Head of caudate nucleus (tissue), 42 donors: ENCODE data around the gene ZNF358.

Source experiments
- DNase-seq, 42 donors: peaks; one replicate each; pipeline versions ENCODE4 v3.0.0 to v3.0.0-alpha.2; 2020 to 2021; ENCODE audit warnings: mixed read lengths in 7 of 42
- intact Hi-C: fragments of 100-400 bp; cut with DNase I; formaldehyde crosslinking; loops from one replicate; pipeline ENCODE4 v1.15.0; 2022

The ZNF358 gene

DNA sequence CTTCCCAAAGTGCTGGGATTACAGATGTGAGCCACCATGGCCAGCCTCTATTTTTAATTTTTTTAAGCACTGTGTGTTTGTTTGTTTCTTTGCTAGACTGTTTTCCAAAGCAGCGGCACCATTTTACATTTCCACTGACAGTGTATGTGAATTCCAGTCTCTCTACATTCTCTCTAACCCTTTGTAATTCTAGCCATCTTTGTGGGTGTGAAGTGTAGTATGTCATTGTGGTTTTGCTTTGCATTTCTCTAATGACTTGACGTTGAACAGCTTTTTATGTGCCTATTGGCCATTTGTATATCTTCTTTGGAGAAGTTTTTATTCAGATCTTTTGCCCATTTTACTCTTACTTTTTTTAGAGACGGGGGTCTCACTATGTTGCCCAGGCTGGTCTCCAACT is 31.3 kb downstream of the ZNF358 start:
- no peak for DNase-seq
- intact Hi-C loops = no loop called here

DNA sequence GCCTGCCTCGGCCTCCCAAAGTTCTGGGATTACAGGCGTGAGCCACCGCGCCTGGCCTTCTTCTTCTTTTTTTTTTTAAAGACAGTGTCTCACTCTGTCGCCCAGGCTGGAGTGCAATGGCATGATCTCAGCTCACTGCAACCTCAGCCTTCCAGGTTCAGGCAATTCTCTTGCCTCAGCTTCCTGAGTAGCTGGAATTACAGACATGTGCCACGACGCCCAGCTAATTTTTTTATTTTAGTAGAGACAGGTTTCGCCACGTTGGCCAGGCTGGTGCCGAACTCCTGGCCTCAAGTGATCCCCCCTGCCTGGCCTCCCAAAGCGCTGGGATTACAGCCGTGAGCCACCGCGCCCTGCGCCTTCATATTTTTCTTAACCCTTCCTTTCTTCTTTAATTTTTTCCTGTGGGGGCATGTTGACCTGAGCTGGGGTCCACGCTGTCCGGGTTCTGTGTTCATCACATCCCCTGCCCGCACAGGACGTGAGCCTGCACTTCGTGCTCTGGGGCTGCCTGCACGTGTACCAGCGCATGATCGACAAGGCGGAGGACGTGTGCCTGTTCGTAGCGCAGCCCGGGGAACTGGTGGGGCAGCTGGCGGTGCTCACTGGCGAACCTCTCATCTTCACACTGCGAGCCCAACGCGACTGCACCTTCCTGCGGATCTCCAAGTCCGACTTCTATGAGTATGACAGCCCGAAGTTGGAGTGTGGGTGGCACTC is 33.7 kb downstream of the ZNF358 start:
- intact Hi-C loops = no loop called here
- no peak for DNase-seq

DNA sequence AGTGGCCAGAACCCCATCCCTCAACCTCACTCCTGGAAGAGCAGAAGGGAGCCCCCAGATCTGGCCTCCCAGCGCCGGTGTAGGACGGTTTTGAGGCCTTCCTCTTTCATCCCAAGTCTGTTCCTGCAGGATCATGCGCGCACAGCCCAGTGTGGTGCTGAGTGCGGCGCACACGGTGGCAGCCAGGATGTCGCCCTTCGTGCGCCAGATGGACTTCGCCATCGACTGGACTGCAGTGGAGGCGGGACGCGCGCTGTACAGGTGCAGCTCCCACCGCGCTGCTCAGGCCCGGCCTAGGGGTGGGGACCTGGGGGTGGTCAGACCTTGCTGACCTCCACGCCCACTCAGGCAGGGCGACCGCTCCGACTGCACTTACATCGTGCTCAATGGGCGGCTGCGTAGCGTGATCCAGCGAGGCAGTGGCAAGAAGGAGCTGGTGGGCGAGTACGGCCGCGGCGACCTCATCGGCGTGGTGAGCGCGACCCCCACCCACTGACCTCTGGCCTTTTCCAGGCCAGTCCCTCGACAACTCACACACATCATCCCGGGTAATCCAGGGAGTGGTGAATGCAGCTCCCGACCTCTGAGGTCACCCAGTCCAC is 34.4 kb downstream of the ZNF358 start:
- intact Hi-C loops = no loop called here
- no peak for DNase-seq

DNA sequence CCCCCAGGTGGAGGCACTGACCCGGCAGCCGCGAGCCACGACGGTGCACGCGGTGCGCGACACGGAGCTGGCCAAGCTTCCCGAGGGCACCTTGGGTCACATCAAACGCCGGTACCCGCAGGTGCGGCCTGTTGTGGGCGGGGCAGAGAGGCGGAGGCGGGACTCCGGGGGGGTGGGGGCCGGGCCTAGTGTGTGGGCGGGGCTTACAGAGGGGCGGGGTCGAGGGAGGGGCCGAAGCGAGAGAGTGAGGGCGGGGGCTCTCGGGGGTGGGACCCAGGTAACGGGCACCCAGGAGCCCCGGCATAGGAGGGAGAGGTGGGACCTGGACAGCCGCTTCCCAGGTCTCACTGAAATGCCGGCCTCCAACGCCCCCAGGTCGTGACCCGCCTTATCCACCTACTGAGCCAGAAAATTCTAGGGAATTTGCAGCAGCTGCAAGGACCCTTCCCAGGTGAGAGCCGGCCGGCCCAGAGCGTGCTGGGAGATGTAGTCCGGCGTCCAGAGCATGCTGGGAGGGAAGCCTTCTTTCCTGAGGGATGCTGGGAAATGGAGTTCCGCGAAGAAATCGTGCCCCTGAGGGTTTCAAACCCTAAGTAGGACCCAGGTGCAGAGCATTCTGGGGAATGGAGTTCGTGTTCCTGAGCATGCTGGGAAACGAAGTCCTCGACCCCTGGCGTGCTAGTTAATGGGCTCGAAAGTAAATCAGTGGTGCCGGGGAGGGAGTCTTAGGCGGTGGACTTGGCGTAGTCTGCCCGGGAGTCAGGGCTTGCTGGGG is 35.3 kb downstream of the ZNF358 start:
- DNase-seq = peak; percentile 65 to 93 (median 80)
- intact Hi-C loops = no loop called here

DNA sequence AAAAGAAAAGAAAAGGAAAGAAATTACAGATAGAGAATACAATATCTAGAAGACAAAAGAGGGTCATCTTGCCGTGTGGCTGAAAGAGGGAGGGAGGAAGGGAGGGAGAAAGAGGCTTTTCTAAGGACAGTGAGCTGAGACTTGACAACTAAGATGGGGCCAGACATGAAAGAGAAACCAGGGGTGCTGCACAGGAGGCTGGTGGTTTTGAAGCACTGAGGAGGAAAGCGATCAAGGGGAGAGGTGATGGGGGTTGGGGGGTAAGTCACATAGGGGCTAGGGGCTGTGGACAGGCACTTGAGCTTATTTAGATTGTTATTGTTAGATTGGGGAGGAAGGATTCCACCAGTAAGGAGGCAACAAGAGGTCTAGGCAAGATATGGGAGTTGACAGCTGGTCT is 36.9 kb downstream of the ZNF358 start:
- intact Hi-C loops = no loop called here
- no peak for DNase-seq

DNA sequence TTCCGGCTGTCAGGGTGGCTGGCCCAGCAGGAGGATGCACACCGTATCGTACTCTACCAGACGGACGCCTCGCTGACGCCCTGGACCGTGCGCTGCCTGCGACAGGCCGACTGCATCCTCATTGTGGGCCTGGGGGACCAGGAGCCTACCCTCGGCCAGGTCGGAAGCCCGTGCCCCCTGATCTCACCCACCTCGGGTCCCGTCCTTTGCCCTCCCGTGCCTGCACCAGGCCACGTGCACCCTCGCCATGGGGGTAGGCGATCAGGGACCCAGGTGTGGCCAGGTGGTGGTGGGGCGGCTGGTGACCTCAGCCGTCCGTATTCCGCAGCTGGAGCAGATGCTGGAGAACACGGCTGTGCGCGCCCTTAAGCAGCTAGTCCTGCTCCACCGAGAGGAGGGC is 38.7 kb downstream of the ZNF358 start:
- intact Hi-C loops = no loop called here
- DNase-seq = no peak

DNA sequence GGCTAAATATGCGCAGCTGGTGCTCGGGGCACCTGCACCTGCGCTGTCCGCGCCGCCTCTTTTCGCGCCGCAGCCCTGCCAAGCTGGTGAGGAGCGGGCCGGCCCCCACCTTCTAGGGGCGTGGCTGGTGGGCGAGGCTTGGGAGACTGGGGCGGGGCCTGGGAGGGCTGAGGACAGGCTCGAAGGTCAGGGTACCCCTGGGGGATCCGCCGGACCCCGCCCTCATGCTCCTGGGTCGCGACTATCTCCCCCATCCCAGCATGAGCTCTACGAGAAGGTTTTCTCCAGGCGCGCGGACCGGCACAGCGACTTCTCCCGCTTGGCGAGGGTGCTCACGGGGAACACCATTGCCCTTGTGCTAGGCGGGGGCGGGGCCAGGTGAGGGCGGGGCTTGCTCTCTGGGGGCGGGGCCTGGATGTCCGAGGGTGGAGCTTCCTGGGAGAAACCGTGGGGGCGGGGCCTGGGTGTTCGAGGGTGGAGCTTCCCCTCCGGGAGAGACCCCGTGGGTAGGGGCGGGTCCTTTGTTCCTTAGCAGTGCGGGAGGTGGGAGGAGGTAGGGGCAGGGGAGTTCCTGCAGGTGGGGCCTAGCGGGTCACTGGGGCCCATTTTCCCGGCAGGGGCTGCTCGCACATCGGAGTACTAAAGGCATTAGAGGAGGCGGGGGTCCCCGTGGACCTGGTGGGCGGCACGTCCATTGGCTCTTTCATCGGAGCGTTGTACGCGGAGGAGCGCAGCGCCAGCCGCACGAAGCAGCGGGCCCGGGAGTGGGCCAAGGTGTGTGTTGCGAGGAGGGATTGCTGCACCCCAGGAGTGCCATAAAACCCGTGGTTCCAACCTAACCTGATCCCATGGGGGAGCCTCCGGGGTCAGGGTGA is 39.3 kb downstream of the ZNF358 start:
- DNase-seq = no peak
- intact Hi-C loops = no loop called here

DNA sequence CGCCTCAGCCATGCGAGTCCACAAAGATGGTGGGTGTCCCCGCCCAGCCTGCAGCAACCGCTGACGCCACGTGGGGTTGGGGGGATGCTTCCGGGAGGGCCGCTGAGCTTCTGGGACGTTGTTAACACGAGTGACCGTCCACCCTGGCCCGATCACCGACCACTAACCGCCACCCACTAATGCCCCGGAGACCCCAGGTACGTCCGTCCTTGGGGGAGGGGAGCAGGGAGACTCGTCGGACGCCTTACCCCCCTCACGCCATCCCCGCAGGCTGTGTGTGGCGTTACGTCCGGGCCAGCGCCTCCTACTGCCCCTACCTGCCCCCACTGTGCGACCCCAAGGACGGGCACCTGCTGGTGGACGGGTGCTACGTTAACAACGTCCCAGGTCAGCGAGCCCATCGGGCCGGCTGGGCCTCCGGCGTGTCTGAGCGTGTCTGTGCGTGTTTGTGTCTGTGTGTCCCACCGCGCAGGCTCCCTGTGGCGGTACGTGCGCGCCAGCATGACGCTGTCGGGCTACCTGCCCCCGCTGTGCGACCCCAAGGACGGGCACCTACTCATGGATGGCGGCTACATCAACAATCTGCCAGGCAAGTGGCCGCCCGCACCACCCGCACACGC is 40.9 kb downstream of the ZNF358 start:
- intact Hi-C loops = no loop called here
- no peak for DNase-seq

DNA sequence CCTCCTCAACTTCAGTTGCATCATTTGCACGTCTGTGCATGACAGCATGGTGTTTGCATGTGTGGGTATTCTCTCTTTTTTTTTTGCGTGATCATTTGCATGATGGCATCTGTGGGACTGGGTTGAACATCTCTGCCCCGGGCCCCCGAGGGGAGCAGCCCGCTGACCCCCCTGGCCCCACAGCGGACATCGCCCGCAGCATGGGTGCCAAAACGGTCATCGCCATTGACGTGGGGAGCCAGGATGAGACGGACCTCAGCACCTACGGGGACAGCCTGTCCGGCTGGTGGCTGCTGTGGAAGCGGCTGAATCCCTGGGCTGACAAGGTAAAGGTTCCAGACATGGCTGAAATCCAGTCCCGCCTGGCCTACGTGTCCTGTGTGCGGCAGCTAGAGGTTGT is 42.8 kb downstream of the ZNF358 start:
- no peak for DNase-seq
- intact Hi-C loops = no loop called here

DNA sequence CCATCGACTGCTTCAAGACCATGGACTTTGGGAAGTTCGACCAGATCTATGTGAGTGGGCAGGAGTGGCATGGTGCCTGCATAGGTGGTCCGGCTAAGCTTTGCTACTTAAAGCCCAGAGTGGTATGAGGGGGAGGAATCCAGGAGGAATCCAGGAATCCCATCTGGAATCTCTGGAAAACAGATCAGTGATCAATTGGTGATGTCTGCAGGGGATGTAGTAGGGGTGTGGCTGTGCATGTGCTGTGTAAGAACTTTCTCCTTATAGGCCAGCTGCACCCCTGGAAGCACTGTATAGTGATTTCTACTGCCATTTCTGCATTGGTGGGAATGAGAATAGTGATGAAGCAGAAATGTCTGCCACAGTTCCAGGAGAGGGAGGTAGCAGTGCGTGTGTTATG is 43.2 kb downstream of the ZNF358 start:
- no peak for DNase-seq
- intact Hi-C loops = no loop called here

DNA sequence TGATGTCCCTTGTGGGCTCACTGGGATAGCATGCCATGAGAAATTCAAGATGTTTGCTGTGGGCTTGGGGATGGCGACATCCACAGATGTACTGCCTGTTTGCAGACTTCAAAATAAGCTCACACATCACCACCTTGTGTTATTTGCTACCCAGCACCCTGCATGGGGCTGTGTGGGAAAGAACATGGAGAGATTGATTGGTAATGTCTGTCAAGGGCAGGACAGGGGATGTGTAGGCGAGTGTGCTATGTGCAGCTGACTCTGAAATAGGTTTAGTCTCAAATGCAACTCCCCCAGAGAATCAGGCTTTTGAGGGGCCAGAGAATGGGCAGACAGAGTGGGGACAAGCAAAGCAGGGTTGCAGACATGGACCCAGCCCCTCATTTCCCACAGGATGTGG is 44.4 kb downstream of the ZNF358 start:
- intact Hi-C loops = loop anchor here (10.0 kb wide), 1 partner anchor 235 kb away; no protein-coding TSS in a partner anchor
- peak in 4 of 42 donors; percentile 10 to 39 (median 18) for DNase-seq

DNA sequence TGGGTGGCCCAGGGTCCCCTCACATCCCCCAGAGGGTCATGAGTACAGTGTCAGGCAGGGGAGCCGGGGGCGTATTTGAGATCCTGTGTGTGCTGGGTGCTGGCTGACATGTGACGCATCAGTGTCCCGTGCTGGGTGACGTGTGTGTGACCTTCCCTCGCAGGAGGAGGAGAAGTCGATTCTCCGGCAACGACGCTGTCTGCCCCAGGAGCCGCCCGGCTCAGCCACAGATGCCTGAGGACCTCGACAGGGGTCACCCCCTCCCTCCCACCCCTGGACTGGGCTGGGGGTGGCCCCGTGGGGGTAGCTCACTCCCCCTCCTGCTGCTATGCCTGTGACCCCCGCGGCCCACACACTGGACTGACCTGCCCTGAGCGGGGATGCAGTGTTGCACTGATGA is 45.4 kb downstream of the ZNF358 start:
- intact Hi-C loops = loop anchor here (10.0 kb wide), 1 partner anchor 233 kb away; no protein-coding TSS in a partner anchor

DNA sequence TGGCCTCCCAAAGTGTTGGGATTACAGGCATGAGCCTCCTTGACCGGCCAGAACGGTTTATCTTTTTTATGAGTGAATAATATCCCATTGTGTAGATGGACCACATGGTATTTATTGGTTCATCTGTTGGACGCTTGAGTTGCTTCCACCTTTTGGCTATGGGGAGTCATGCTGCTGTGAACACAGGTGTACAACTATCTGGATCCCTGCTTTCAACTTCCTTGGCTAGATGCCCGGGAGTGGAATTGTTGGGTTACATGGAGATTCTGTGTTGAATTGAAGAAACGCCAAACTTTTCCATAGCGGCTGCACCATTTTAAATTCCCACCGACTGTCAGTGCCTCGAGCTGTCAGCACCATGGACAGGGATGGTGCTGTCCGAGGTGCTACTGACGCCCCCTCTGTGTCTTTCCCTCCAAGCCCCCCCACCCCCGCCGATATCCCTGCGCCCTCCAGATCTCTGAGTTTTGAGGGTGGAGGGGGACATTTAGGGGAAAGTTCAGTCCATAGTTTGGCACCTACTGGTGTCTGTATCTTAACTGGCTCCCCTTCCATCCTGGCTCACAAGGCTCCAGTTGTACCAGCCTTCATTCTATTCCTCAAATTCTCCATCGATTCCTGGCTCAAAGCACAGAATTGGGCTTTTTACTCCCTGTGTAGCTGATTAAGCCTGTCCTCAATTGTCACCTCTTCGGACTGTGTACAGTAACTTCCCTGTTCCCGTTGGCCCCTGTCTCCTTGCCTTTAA is 46.9 kb downstream of the ZNF358 start:
- DNase-seq = no peak
- intact Hi-C loops = loop anchor here (10.0 kb wide), 1 partner anchor 232 kb away; no protein-coding TSS in a partner anchor

More for the DNA sequence above, 45.4 kb downstream of the ZNF358 start:
- DNase-seq = peak in 36 of 42 donors; percentile 13 to 80 (median 58)

DNA sequence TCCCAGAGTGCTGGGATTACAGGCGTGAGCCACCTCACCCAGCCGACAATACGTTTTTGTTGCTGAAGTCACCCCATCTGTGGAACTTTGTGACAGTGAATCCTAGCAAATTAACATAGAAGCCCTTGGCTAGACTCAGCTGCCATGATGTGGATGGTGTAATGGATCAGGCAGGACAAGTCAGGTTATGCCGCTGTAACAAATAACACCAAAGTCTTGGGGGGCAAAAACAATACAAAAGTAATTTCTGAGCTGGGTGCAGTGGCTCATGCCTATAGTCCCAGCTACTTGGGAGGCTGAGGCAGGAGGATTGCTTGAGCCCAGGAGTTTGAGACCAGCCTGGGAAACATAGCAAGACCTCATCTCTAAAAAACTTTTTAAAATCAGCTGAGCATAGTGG is 49.0 kb downstream of the ZNF358 start:
- intact Hi-C loops = loop anchor here (5.0 to 10.0 kb wide), 2 partner anchors 117 to 230 kb away; partner anchors contain the start of gene TRAPPC5

DNA sequence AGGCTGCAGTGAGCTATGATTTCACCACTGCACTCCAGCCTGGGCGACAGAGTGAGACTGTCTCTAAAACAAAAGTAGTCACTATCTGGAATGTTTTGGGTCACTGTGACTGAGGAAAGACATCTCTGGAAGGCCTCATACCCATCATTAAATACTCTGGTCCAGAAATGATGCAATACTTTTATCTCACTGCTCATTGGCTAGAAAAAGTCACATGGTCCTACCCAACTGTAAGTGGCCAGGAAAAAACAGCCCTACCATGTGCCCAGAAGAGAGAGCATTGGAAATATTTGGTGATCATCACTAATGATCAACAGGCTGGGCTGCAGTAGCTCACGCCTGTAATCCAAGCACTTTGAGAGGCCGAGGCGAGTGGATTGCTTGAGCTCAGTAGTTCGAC is 49.4 kb downstream of the ZNF358 start:
- no peak for DNase-seq
- intact Hi-C loops = loop anchor here (5.0 to 10.0 kb wide), 2 partner anchors 117 to 229 kb away; partner anchors contain the start of gene TRAPPC5

More for the DNA sequence above, 49.0 kb downstream of the ZNF358 start:
- DNase-seq = no peak
